RKO (cell line): ENCODE results near the gene GORASP2.

ENCODE experiments used
- DNase-seq: peaks from one replicate; pipeline ENCODE4 v3.0.0-alpha.2; 2016; ENCODE audit warnings: low spot score

Gene GORASP2

DNA sequence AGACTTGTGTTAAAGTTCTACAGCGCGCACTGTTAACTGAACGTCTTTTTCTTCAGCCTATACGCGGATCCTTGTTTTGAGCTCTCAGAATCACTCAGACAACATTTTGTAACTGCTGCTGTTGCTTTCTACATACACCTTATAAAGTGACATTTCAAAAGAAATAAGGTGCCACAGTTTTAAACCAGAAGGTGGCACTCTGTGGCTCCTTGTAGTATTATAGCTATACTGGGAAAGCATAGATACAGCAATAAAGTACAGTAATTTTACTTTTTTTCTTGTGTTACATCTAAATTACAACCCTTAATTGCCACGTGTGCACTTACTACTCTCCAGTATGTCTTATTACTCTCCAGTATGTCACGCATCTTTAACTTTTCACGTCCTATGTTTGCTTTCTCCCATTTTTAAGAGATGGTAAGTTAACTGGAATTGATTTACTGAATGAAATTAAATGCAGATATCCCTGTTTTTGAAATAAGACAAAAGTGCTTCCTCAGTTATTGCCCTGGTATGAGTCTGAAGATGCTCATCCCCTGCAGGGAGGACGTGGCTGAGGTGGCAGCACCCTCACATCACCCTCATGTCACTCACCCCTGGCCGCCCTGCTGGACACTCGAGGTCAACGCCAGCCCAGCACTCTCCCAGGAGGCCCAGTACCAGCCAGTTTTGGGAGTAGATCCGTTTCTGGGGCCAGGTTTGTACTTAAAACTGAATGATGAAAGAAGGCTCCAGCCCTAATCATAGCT, 37.8 kb downstream of the GORASP2 start:
- DNase-seq, result peak; percentile 66

GRCh38 chr2:170967553-170967952, 38.5 kb downstream of the GORASP2 start:
- no peak for DNase-seq

GRCh38 chr2:170968205-170969003, 39.4 kb downstream of the GORASP2 start:
- DNase-seq, result no peak

DNA sequence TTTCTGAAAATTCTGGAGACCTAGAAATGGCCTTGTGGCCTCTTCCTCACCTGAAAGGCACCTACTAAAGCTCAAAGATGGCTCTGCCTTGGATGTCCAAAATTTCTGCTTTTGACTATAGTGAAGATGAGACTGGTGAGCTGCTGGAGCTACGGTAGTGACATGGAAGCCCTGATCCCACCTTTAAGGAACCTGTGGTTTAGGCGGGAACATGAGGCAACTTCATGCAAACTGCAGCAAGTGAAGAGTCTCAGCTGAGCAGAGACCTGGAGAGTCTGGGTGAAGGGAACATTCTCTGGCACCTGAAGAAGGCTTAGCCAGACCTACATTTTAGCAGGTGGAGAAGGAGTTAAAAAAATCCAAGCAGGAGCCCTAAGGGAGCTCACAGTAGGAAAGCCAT, 40.0 kb downstream of the GORASP2 start:
- DNase-seq, result no peak

DNA sequence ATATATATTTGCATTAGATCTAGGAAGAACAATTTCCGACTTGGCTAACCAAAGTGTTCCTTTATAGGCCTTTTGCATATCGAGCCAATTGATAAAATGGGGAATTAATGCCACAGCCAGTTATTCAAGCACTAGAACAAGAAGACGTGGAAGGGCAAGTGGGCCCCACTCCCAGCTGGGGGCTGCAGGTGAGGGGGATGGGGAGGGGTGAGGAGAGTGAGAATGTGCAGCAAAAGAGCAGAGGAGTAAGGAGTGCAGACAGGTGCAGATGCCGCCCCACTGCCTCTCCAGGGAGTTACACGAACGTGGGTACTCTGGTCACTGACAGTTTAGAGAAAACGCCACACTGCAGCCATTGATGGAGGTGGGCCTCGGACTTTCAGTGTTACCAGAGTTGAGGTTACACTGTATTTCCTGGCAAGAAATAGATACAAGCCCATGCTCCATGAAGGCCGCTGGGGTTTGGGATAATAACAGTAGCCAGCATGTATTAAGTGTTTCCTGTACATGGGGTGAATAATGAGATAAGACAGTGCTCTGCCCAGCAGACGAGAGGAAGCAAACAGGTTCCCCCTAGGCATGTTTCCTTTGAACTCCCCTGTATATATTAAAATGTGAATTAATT, 40.9 kb downstream of the GORASP2 start:
- DNase-seq, result no peak

DNA sequence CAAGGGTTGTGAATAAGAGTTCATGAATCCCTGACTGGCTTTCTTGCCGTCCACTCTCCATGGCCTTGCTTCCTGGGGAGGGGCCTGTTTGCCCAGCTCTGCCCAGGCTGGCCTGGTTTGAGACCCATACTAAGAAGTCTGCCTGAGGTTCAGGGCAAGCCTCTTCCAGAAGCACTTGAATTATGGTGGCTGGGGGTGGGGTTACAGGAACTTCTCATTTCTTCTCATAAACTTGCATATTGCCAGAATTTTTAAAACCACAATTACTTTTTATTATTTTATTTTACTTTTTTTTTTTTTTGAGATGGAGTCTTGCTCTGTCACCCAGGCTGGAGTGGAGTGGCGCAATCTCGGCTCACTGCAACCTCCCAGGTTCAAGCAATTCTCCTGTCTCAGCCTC, 42.0 kb downstream of the GORASP2 start:
- DNase-seq, result no peak

- DNase-seq, result peak; percentile 37
Measured at GRCh38 chr2:170972296-170973224, 43.5 kb downstream of the GORASP2 start.

DNA sequence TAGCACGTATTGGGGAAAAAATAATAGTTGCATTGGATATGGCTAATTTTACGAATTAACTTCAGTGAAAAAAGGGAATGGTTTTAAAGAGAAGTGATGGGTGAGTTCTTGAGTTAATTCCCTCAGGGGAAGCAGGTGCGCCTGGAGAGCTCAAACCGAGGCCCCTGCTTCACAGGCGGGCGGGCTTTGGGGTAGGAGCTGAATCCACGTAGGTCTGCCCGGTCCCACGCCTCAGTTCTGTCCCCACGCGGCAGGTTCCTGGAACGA, 44.1 kb downstream of the GORASP2 start:
- no peak for DNase-seq

- peak; percentile 90 for DNase-seq
Measured at GRCh38 chr2:170973492-170974303, 44.6 kb downstream of the GORASP2 start.

DNA sequence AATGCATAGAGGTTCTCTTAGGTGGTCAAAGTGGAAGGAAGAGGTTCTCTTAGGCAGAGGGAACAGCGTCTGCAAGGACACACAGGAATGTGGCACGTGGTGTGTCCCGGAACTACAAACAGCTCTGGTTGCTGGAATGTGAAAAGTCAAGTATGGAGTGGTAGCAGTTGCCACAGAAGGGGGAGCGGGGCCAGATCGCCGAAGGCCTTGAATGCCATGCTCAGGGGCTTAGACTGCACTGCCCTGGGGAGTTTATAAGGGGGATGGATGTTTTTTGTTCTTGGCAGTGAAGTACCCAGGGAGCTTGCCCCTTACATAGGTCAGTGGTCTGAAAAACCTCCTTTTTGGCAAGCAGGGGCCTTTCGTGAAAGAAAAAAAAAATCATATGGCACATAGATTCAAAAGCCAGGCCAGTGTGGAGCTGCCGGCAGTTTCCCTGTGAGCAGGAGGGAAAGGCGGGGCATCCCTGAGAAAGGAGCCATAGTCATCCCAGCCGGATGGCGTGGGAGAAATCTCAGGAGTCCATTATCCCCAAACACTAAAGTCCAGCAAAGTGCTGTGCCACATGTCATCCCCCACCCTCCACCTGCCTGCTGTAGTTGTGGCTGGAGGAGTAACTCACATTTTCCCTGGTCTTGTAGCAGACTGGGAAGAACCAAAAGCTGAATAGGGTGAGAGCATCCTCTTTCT, 45.4 kb downstream of the GORASP2 start:
- no peak for DNase-seq

GRCh38 chr2:170975127-170975942, 46.3 kb downstream of the GORASP2 start:
- DNase-seq, result no peak

- no peak for DNase-seq
Measured at GRCh38 chr2:170975943-170976270, 46.9 kb downstream of the GORASP2 start.

DNA sequence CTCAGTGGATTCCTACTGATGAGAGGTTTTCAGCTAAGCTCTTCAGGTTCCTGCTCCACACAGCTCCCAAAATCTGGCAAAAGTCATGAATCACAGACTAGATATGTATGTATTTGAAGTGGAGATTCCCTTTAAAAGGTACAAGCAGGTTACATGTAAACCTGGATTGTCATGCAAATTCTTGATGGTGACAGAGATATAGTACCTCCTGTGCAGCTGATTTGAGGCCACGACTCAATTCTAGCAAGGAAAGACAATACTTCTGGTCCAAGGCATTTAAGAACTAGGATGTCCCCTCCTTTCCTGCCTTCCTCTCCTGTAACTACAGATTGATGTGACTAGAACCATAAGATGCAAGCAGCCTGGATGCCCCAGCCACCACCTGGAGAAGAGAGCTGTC, 55.0 kb downstream of the GORASP2 start:
- DNase-seq, result no peak

DNA sequence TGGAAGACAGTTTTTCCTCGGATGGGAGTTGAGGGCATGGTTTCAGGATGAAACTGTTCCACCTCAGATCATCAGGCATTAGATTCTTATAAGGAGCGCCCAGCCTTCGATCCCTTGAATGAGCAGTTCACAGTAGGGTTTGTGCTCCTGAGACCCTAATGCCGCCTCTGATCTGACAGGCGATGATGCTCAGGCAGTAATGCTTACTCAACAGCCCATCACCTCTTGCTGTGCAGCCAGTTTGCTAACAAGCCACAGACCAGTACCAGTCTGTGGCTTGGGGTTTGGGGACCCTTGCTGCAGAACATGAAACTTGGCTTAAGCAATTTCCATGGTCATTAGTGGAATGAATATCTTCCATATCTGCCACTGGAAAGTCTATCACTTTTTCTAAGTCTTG, 56.4 kb downstream of the GORASP2 start:
- DNase-seq, result no peak

GRCh38 chr2:170986566-170987258, 57.7 kb downstream of the GORASP2 start:
- no peak for DNase-seq

GRCh38 chr2:170991398-170992182, 62.5 kb downstream of the GORASP2 start:
- DNase-seq, result no peak

GRCh38 chr2:170996316-170996715, 67.3 kb downstream of the GORASP2 start:
- no peak for DNase-seq

DNA sequence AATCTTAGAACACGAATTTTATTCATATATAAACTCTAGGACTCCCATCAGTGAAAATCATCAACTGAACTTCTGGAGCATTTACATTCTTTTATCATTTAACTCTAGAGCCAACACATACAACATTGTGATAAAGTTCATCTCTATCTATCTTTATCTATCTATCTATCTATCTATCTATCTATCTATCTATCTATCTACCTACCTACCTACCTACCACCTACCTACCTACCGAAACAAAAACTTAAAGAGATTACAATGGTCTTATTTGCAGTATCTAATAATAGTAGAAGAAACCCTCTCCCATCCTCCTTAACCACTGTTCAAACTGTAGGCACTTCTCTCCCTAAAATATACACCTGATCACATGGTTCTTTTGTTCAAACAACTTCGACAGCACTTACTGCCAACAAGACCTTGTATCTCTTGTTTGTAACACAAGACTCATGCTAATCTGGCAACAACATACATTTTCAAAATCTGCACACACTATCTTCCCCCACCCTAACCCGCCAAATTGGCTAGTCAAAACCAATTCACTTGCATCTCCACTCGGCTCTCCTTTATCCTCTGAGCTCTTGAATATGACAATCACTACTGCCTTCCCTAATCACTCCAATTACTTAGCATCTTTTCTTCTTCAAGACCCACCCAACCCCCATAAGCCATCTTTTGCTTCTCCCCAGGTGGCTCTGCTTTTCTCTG, 69.0 kb downstream of the GORASP2 start:
- DNase-seq, result no peak
